ENCODE measurements around the gene ADK.

GRCh38 chr10:74752371-74753040 is 601.5 kb downstream of the ADK start:
- TF ChIP-seq CTCF (IDR thresholded peaks at IDR 0.05; ENCODE audit: low read depth, low read length): no peak
- no peak for TF ChIP-seq EZH2phosphoT487 (IDR thresholded peaks at IDR 0.05; ENCODE audit: low read depth)

Measured in OCI-LY3 (cell line).